Lower lobe of right lung (tissue), 2 donors: ENCODE measurements around the gene PAX1. TPM values are rescaled to one million over a fixed set of nuclear protein-coding genes. Genes with fewer than 3 reads are reported as not detected.
A peak's percentile ranks its signal among the peaks of the same experiment; 100 is the strongest.

Experiments
- ATAC-seq, 2 donors: fragments of 200-7000 bp; cut with Tn5 transposase; one replicate each; pipeline ENCODE4 v1.9.1; 2020 to 2022; ENCODE audit warnings: mild to moderate bottlenecking in 2 of 2, moderate library complexity in 2 of 2
- DNase-seq: peaks from one replicate; pipeline ENCODE4 v3.0.0-alpha.2; 2020
- H3K27ac ChIP-seq: fragments of 200-600 bp; one replicate; pipeline ENCODE4 v1.8.0; 2022
- H3K27me3 ChIP-seq: fragments of 200-600 bp; one replicate; pipeline ENCODE4 v1.8.0; 2022; ENCODE audit warnings: low read depth
- H3K36me3 ChIP-seq: fragments of 200-600 bp; one replicate; pipeline ENCODE4 v1.8.0; 2022; ENCODE audit warnings: mild to moderate bottlenecking
- H3K4me1 ChIP-seq: fragments of 200-600 bp; one replicate; pipeline ENCODE4 v1.8.0; 2022
- H3K4me3 ChIP-seq: fragments of 200-600 bp; one replicate; pipeline ENCODE4 v1.8.0; 2022; ENCODE audit warnings: mild to moderate bottlenecking
- H3K9me3 ChIP-seq: fragments of 200-600 bp; one replicate; pipeline ENCODE4 v1.8.0; 2022
- intact Hi-C: fragments of 100-400 bp; cut with DNase I; formaldehyde crosslinking; loops from one replicate; pipeline ENCODE4 v1.11.0; 2022
- total RNA-seq: library from RNA; stranded (reverse); fragmentation: NEBNext Ultra II Directional; extraction: Animal tissue kit (Norgen Biotek cat#: 25700); gene quantifications from one replicate; pipeline ENCODE4 v1.2.1, GENCODE V29; 2021
- TF ChIP-seq, protein P1 (sequence below): fragments of 200-600 bp; IDR thresholded peaks from one replicate; pipeline ENCODE4 v1.8.0; 2022; ENCODE audit warnings: antibody characterized with exemption, mild to moderate bottlenecking
- donor health status: DM: no; HTN: yes; CAD: no; lungs with severe emphysema.

Gene PAX1
- total RNA-seq, 1 donor from 2014 or later, result not detected

DNA sequence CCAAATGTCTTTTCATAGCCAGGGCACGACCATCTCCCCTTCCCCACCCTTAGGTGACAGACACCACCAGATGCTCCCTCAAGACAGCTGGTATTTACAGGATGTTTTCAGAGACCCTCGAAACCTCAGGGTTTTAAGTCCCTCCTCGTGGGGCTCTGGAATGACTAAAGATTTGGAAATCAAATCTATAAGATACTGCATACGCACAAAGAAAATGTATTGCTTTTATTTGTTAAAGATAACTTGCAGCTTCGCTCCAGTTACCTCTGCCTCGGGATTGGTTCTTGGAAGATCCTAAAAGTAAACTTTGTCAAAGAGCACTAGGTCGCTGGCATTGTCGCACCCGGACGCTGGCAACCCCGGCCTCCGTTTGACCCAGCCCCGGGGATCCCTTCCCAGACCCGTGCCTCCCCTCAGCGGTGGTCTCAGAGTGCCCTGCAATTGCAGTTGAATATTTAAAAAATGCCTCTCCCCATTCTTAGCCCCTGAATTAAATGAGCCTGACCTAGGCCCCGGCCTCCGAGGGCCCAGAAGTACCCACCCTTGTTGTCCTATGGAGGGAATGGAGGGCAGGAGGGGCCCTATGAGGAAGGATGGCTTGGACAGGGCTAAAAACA is 7.1 kb downstream of the PAX1 start:
- intact Hi-C loops, result no loop called here
- Histone ChIP-seq H3K4me3 (no peak overlapping the region), H3K9me3 (no peaks in the 10 kb centered on the region), H3K27ac (no peak overlapping the region), H3K27me3 (peaks cover 95% of the 10 kb centered on the region), H3K4me1 (no peaks in the 10 kb centered on the region), H3K36me3 (no peaks in the 10 kb centered on the region)
- ATAC-seq (no peak), DNase-seq (no peak)
- TF ChIP-seq, protein P1, sequence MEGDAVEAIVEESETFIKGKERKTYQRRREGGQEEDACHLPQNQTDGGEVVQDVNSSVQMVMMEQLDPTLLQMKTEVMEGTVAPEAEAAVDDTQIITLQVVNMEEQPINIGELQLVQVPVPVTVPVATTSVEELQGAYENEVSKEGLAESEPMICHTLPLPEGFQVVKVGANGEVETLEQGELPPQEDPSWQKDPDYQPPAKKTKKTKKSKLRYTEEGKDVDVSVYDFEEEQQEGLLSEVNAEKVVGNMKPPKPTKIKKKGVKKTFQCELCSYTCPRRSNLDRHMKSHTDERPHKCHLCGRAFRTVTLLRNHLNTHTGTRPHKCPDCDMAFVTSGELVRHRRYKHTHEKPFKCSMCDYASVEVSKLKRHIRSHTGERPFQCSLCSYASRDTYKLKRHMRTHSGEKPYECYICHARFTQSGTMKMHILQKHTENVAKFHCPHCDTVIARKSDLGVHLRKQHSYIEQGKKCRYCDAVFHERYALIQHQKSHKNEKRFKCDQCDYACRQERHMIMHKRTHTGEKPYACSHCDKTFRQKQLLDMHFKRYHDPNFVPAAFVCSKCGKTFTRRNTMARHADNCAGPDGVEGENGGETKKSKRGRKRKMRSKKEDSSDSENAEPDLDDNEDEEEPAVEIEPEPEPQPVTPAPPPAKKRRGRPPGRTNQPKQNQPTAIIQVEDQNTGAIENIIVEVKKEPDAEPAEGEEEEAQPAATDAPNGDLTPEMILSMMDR, result no peak

DNA sequence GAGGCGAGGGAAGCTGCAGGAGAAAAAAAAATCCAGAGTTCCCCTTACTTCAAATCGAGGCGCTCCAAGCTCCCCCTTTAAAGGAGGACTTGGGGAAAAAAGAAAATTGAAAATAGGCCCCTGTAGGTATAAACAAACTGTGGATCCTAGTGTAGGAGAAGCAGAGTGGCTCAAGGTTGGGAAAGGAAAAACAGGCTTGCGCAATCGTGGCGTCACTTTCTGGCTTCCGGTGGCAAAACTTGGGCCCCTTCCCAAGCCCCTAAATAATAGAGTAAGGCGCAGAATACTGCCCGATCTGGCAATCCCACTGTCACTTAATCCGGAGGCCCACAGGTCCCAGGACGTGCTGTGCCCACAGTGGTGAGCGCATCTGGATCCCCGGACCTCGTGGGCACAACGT is 8.0 kb downstream of the PAX1 start:
- Histone ChIP-seq H3K4me3 (no peak overlapping the region), H3K4me1 (no peaks in the 10 kb centered on the region), H3K36me3 (no peaks in the 10 kb centered on the region), H3K9me3 (no peaks in the 10 kb centered on the region), H3K27ac (no peak overlapping the region), H3K27me3 (peaks cover 86% of the 10 kb centered on the region)
- ATAC-seq (no peak), DNase-seq (no peak)
- intact Hi-C loops, result no loop called here
- TF ChIP-seq, protein P1, result no peak

- H3K27me3 ChIP-seq, result peaks cover 82% of the 10 kb centered on the region
- H3K27ac ChIP-seq, result no peak overlapping the region
- H3K4me1 ChIP-seq, result no peaks in the 10 kb centered on the region
- TF ChIP-seq, protein P1, result no peak
- H3K9me3 ChIP-seq, result no peaks in the 10 kb centered on the region
- no peak for DNase-seq
- intact Hi-C loops, result no loop called here
- no peak overlapping the region for H3K4me3 ChIP-seq
- ATAC-seq, result no peak
- no peaks in the 10 kb centered on the region for H3K36me3 ChIP-seq
These were observed 8.4 kb downstream of the PAX1 start for GRCh38 chr20:21713901-21714296.

- ATAC-seq (peak in 1 of 2 donors; percentile 18), DNase-seq (no peak)
- no peak overlapping the region for H3K4me3 ChIP-seq
- H3K4me1 ChIP-seq, result no peaks in the 10 kb centered on the region
- H3K9me3 ChIP-seq, result no peaks in the 10 kb centered on the region
- TF ChIP-seq, protein P1, result no peak
- H3K27me3 ChIP-seq, result peaks cover 76% of the 10 kb centered on the region
- intact Hi-C loops, result no loop called here
- H3K36me3 ChIP-seq, result no peaks in the 10 kb centered on the region
- no peak overlapping the region for H3K27ac ChIP-seq
These were observed 9.1 kb downstream of the PAX1 start for GRCh38 chr20:21714297-21715192.

GRCh38 chr20:21715193-21715881 is 9.9 kb downstream of the PAX1 start:
- Histone ChIP-seq H3K4me3 (no peak overlapping the region), H3K27me3 (peaks cover 69% of the 10 kb centered on the region), H3K9me3 (no peaks in the 10 kb centered on the region), H3K27ac (no peak overlapping the region), H3K4me1 (no peaks in the 10 kb centered on the region), H3K36me3 (no peaks in the 10 kb centered on the region)
- no peak for ATAC-seq
- TF ChIP-seq, protein P1, result no peak
- DNase-seq, result no peak
- intact Hi-C loops, result no loop called here
